OCI-LY7 (cell line): Measurements from ENCODE around the gene ULK4.

Experiments
- CTCF ChIP-seq: fragments of 200-600 bp; sonication (generic); conservative IDR thresholded peaks from 2 replicates; pipeline ENCODE4 v1.5.1; 2014; ENCODE audit warnings: mild to moderate bottlenecking, antibody characterized with exemption, low read length, moderate library complexity, mixed read lengths
- EZH2phosphoT487 ChIP-seq: fragments of 200-600 bp; sonication (generic); IDR thresholded peaks from 2 replicates; pipeline ENCODE4 v1.6.1; 2018; ENCODE audit warnings: low read depth, borderline replicate concordance, mild to moderate bottlenecking, mixed run types, antibody characterized with exemption, low read length, moderate library complexity, mixed read lengths

DNA sequence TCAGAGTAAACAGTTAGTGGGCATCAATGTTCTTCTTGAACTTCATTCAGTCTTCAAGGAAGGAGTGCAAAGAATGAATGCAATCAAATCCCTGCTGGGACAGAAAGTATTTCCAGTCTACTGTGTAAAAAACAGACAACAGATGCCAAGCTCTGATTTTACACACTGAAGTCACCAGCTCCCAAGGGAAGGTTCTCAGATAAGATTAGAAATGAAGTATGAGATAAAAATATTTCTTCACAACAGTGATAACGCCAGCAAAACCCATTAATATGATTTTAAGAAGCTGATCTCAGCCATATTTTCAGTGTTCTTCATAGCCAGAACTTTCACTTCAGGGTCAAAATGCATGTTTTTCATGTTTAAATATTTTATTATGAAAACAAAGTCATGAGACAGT is 497.0 kb downstream of the ULK4 start:
- no peak for TF ChIP-seq CTCF
- no peak for TF ChIP-seq EZH2phosphoT487
